ENCODE data around the gene CBR1.

DNA sequence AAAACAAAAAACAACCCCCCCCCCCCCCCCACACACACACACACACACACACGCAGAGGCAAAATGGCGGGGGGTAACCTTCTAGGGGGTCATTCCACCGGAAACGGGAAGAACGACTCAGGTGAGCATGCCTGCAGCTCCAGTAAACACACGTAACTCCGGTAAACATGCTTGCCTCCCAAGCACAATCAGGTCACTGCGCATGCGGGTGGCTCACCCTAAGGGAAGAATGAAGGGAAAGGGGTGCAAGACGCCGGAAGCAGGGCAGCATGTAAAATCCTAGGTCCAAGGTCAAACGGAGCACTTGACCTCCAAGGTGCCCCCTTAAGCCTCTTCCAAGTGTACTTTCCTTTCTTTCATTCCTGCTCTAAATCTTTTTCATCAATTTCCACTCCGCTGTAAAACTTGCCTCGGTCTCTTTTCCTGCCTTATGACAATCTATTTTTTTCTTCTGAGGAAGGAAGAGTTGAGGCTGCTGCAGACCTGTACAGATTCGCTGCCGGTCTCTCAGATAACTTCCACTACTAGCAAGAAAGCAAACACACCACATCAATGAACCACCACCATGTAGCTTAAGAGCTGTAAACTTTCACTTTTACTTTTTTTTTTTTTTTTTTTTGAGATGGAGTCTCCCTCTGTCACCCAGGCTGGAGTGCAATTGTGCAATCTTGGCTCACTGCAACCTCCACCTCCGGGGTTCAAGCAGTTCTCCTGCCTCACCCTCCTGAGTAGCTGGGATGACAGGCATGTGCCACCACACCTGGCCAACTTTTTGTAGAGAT lies 44.0 kb downstream of the CBR1 start:
- TF ChIP-seq CTCF (conservative IDR thresholded peaks at IDR 0.05 in 1 of 2, IDR thresholded peaks at IDR 0.05 in 1 of 2; ENCODE audit: extremely low read depth in 1 of 2, insufficient read depth in 1 of 2, low read depth in 1 of 2, low read length in 2 of 2), result no peak
- TF ChIP-seq EZH2 (IDR thresholded peaks at IDR 0.05; ENCODE audit: borderline replicate concordance, low read length), result no peak
